ENCODE measurements around the gene PHLPP1. TPM values are rescaled to one million over a fixed set of nuclear protein-coding genes. Genes with fewer than 3 reads are reported as not detected.

The PHLPP1 gene
- total and polyA plus RNA-seq, 9 donors: 4.4 to 15.9 (median 12.0) TPM

- intact Hi-C loops (cut with DNase I): loop anchor here in 3 of 4 donors (2.0 to 10.0 kb wide), 5 partner anchors 131 to 719 kb away; partner anchors contain the start of gene ZCCHC2 (in 1 of the 3)
- Histone ChIP-seq H3K9me3 (no peaks in the 10 kb centered on the region), H3K4me1 (ENCODE audit: insufficient read depth) (peaks cover 1% of the 10 kb centered on the region), H3K27me3 (no peaks in the 10 kb centered on the region), H3K36me3 (no peaks in the 10 kb centered on the region), H3K27ac (peak overlapping the region; percentile 91 to 99), H3K4me3 (peak overlapping the region; percentile 59)
- WGBS, 3 donors: 1 to 2% (median 1%) methylated on average over 17 to 127 of the region's 127 CpGs
- DNase-seq: peak; percentile 42 to 76 (median 59)
- TF ChIP-seq POLR2A (IDR thresholded peaks at IDR 0.05): no peak
- no peak for TF ChIP-seq CTCF (IDR thresholded peaks at IDR 0.05)
- no peak for TF ChIP-seq EP300 (IDR thresholded peaks at IDR 0.05)
Observed at GRCh38 chr18:62715759-62716615, 646 bp downstream of the PHLPP1 start.

- Histone ChIP-seq H3K9me3 (no peaks in the 10 kb centered on the region), H3K36me3 (no peaks in the 10 kb centered on the region), H3K4me3 (peak overlapping the region; percentile 59), H3K4me1 (ENCODE audit: insufficient read depth) (peaks cover 1% of the 10 kb centered on the region), H3K27ac (peak overlapping the region in 1 of 2 donors; percentile 99), H3K27me3 (no peaks in the 10 kb centered on the region)
- DNase-seq: peak; percentile 38 to 69 (median 54)
- intact Hi-C loops (cut with DNase I): loop anchor here in 3 of 4 donors (5.0 to 10.0 kb wide), 4 partner anchors 132 to 718 kb away; partner anchors contain the start of gene ZCCHC2 (in 1 of the 3)
- TF ChIP-seq CTCF (IDR thresholded peaks at IDR 0.05) (no peak), POLR2A (IDR thresholded peaks at IDR 0.05) (no peak), EP300 (IDR thresholded peaks at IDR 0.05) (no peak)
- WGBS, 3 donors: 0 to 2% (median 1%) methylated on average over 50 to 68 of the region's 68 CpGs
Observed at GRCh38 chr18:62716619-62717168, 1.4 kb downstream of the PHLPP1 start.

DNA sequence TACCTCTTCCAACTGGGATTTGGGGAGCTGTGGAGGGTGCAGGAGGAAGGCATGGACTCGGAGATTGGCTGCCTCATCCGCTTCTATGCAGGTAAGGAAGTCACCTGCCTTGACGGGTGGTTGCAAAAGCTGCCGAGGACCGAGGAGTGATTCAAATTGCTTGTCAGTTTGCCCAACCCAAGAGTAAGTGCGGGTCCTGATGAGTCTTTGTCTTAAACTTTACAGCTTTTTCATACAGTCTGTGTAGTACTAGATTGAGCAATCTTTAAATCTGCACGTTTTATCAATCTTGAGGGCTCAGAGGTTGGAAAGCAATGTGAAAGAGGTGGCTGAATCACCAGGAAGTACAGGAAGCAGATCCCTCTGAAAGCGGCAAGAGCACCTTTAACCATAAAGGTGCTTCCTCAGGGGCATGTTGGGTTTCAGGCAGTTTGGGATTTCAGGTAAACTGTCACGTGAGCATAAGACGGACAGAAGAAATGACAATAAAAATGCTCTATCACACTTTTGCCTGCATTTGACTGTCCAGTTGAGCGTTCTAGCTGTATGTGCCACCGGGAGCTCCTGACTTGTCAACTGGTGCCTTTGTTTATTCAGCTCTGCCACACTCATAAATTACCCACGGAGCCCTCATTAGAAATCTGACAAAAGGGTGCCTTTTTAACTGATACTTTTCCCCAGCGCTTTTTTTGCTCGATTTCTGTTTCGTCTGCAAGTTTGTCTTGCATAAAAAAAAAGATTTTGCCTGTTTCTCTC lies 2.0 kb downstream of the PHLPP1 start:
- intact Hi-C loops (cut with DNase I): loop anchor here in 3 of 4 donors (5.0 to 10.0 kb wide), 4 partner anchors 133 to 717 kb away; partner anchors contain the start of gene ZCCHC2 (in 1 of the 3)
- H3K27me3 ChIP-seq: no peaks in the 10 kb centered on the region
- H3K4me1 ChIP-seq (ENCODE audit: insufficient read depth): peaks cover 1% of the 10 kb centered on the region
- H3K9me3 ChIP-seq: no peaks in the 10 kb centered on the region
- peak in 2 of 5 donors; percentile 20 for DNase-seq
- no peak for TF ChIP-seq POLR2A (IDR thresholded peaks at IDR 0.05)
- no peak for TF ChIP-seq CTCF (IDR thresholded peaks at IDR 0.05)
- no peak for TF ChIP-seq EP300 (IDR thresholded peaks at IDR 0.05)
- H3K4me3 ChIP-seq: peak overlapping the region; percentile 59
- whole genome bisulfite sequencing, 3 donors: 2 to 5% (median 3%) methylated on average over 16 of the region's 16 CpGs
- no peaks in the 10 kb centered on the region for H3K36me3 ChIP-seq
- no peak overlapping the region for H3K27ac ChIP-seq

Measured in ovary (tissue), 9 donors.